Activated naive CD8-positive, alpha-beta T cell treated with anti-CD3 and anti-CD28 coated beads, Interleukin-2, amount 10 ng/mL, durations not matched to agents 7 days and 5 days (primary cell): Measurements from ENCODE around the gene ITIH3. TPM values are rescaled to one million over a fixed set of nuclear protein-coding genes. Genes with fewer than 3 reads are reported as not detected.
A peak's percentile ranks its signal among the peaks of the same experiment; 100 is the strongest.

Experiments
- ATAC-seq: fragments of 150-1000 bp; cut with Tn5 transposase; one replicate; pipeline ENCODE4 v1.10.0; 2021; ENCODE audit warnings: low read depth, moderate library complexity
- POLR2A ChIA-PET: fragments of 350-600 bp; sonication (Branson Sonifier 250); formaldehyde crosslinking; loops from one replicate; lab custom pipeline; 2021; ENCODE audit warnings: antibody characterized with exemption; lab: Charles Lee
- DNase-seq: peaks from one replicate; pipeline ENCODE4 v3.0.0; 2021
- H3K27ac Mint-ChIP-seq: one replicate; pipeline ENCODE4 v1.8.0; 2022; ENCODE audit warnings: mild to moderate bottlenecking, mixed read lengths
- H3K27me3 Mint-ChIP-seq: one replicate; pipeline ENCODE4 v1.8.0; 2022; ENCODE audit warnings: mild to moderate bottlenecking, moderate library complexity, mixed read lengths
- H3K36me3 Mint-ChIP-seq: one replicate; pipeline ENCODE4 v1.8.0; 2021; ENCODE audit warnings: mild to moderate bottlenecking, mixed read lengths
- H3K4me1 Mint-ChIP-seq: one replicate; pipeline ENCODE4 v1.8.0; 2021; ENCODE audit warnings: mixed read lengths
- H3K4me3 Mint-ChIP-seq: one replicate; pipeline ENCODE4 v1.8.0; 2022; ENCODE audit warnings: mild to moderate bottlenecking, moderate library complexity, mixed read lengths
- H3K9me3 Mint-ChIP-seq: one replicate; pipeline ENCODE4 v1.8.0; 2021; ENCODE audit warnings: mixed read lengths
- total RNA-seq, 2 experiments: library from RNA; stranded (reverse); gene quantifications; one replicate each; pipeline ENCODE4 v1.2.3, GENCODE V29; 2021

Gene ITIH3
- total RNA-seq: not detected

- Mint-ChIP-seq H3K27me3 (no peaks in the 10 kb centered on the region), H3K36me3 (no peaks in the 10 kb centered on the region), H3K9me3 (no peaks in the 10 kb centered on the region), H3K4me3 (no peak within 1 kb of the TSS), H3K4me1 (no peaks in the 10 kb centered on the region), H3K27ac (no peak within 1 kb of the TSS)
- DNase-seq (no peak), ATAC-seq (no peak)
- POLR2A ChIA-PET: no interaction called here
Measured at GRCh38 chr3:52794612-52795099, at the start of gene ITIH3. Gene ITIH3, plus strand, starts transcription at chr3:52794796. Its CDS starts 8 bp downstream, at chr3:52794804.

DNA sequence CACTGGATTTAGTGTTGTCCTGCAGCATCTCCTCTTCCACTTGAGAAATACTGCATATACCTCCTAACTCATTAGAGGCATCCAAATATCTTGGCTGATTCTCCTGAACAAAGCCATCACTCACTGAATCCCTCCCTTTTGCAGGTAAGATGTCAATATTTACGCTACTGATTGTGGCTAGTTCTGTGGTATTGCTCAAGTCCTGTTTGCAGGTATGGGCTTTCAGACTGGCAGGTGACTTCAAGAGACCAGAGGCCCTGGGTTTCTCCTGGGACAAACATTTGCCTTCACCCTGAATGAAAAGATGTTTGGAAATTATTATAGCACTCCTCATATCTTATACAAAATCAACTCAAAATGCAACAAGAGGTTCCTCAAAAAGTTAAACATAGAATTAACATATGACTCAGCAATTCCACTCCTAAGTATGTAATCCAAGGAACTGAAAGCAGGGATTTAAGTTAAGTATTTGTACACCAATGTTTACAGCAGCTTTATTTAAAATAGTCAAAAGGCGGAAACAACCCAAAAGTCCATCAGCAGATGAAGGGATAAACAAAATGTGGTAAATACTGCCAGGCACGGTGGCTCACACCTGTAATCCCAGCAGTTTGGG is 42.4 kb upstream of the ITIH3 start:
- H3K9me3 Mint-ChIP-seq: no peaks in the 10 kb centered on the region
- POLR2A ChIA-PET: no interaction called here
- no peak for ATAC-seq
- no peak for DNase-seq
- no peak overlapping the region for H3K27ac Mint-ChIP-seq
- peaks cover 12% of the 10 kb centered on the region for H3K36me3 Mint-ChIP-seq
- H3K27me3 Mint-ChIP-seq: no peaks in the 10 kb centered on the region
- H3K4me3 Mint-ChIP-seq: no peak overlapping the region
- H3K4me1 Mint-ChIP-seq: no peaks in the 10 kb centered on the region

DNA sequence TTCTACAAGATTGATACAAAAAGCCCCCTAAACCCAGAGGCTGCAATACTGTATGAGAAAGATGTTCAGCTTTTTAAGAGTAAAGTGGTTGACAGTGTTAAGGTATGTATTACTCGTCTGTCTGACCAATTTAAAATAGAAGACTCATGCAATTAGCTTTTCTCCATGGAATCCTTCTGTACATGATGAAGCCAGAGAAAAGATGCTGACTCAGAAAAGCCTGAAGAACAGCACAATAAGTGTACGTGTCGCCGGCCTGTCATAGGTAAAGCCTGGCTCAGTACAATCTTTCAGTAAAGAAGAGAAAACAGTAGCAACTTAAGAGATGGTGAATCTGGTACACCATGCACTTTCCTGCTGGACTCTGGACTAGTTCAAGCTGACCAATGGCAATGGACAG is 40.2 kb upstream of the ITIH3 start:
- POLR2A ChIA-PET: no interaction called here
- Mint-ChIP-seq H3K4me3 (no peak overlapping the region), H3K4me1 (no peaks in the 10 kb centered on the region), H3K27me3 (no peaks in the 10 kb centered on the region), H3K9me3 (no peaks in the 10 kb centered on the region), H3K36me3 (peaks cover 11% of the 10 kb centered on the region), H3K27ac (no peak overlapping the region)
- ATAC-seq (no peak), DNase-seq (no peak)

GRCh38 chr3:52756141-52756540 is 38.5 kb upstream of the ITIH3 start:
- POLR2A ChIA-PET: no interaction called here
- Mint-ChIP-seq H3K4me3 (no peak overlapping the region), H3K36me3 (peaks cover 19% of the 10 kb centered on the region), H3K4me1 (no peaks in the 10 kb centered on the region), H3K27me3 (no peaks in the 10 kb centered on the region), H3K9me3 (no peaks in the 10 kb centered on the region), H3K27ac (no peak overlapping the region)
- ATAC-seq: no peak
- DNase-seq: no peak

GRCh38 chr3:52763466-52763865 is 31.1 kb upstream of the ITIH3 start:
- DNase-seq (no peak), ATAC-seq (no peak)
- H3K27ac Mint-ChIP-seq: no peak overlapping the region
- H3K4me3 Mint-ChIP-seq: no peak overlapping the region
- H3K9me3 Mint-ChIP-seq: no peaks in the 10 kb centered on the region
- peaks cover 23% of the 10 kb centered on the region for H3K36me3 Mint-ChIP-seq
- POLR2A ChIA-PET: no interaction called here
- H3K27me3 Mint-ChIP-seq: no peaks in the 10 kb centered on the region
- peaks cover 3% of the 10 kb centered on the region for H3K4me1 Mint-ChIP-seq

DNA sequence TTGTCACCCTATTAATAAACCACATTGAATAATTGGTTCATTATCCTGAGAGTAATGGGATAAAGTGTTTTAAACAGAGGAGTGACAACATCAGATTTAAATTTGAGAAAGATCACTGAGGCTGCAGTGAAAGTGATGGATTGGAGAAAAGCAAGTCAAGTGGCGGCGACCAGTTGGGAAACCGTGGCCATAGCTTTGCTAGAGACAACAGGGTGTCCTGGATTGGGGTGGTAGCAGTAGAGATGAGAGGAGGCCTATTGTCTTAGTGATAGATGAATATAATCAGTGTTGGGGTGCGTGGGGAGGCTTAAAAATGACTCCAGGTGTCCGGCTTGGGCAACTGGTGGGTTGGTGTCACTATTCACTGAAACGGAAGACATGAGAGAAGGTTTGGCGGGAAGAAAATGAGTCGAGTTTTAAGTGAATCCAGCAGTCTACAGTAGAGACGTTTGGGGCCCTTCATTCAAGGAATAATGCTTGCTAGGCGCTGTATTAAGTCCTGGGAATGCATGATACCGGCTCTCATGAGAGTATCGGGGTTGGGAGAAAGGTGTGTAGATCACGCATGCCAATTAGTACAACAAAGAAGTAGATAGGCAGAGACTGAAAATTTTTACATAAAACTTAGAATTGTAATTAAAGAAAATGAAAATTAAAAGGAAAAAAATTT is 24.7 kb upstream of the ITIH3 start:
- Mint-ChIP-seq H3K9me3 (no peaks in the 10 kb centered on the region), H3K27ac (peak overlapping the region; percentile 80), H3K36me3 (peaks cover 3% of the 10 kb centered on the region), H3K4me1 (peaks cover 24% of the 10 kb centered on the region), H3K27me3 (peaks cover 2% of the 10 kb centered on the region), H3K4me3 (peak overlapping the region; percentile 94)
- DNase-seq (no peak), ATAC-seq (no peak)
- POLR2A ChIA-PET: interaction anchor here (0.6 to 2.5 kb wide), 5 partner anchors 10 to 1270 kb away, joined by 3 to 6 read pairs (median 4); partner anchors contain the start of genes DCAF1, GLT8D1, SPCS1 and UQCC5

- DNase-seq: peak; percentile 87
- peak within 1 kb of the TSS; percentile 94 for H3K4me3 Mint-ChIP-seq
- peak within 1 kb of the TSS; percentile 88 for H3K27ac Mint-ChIP-seq
- H3K9me3 Mint-ChIP-seq: no peaks in the 10 kb centered on the region
- peaks cover 24% of the 10 kb centered on the region for H3K4me1 Mint-ChIP-seq
- peaks cover 2% of the 10 kb centered on the region for H3K27me3 Mint-ChIP-seq
- peaks cover under 1% of the 10 kb centered on the region for H3K36me3 Mint-ChIP-seq
- ATAC-seq: peak; percentile 98
- POLR2A ChIA-PET: interaction anchor here (0.6 to 2.5 kb wide), 5 partner anchors 9 to 1271 kb away, joined by 3 to 6 read pairs (median 4); partner anchors contain the start of genes DCAF1, GLT8D1, SPCS1 and UQCC5
Measured at GRCh38 chr3:52770496-52771333, 23.9 kb upstream of the ITIH3 start, which contains the start of gene NEK4. Gene NEK4, minus strand, starts transcription at chr3:52770940. Its CDS starts 194 bp downstream, at chr3:52770746.

DNA sequence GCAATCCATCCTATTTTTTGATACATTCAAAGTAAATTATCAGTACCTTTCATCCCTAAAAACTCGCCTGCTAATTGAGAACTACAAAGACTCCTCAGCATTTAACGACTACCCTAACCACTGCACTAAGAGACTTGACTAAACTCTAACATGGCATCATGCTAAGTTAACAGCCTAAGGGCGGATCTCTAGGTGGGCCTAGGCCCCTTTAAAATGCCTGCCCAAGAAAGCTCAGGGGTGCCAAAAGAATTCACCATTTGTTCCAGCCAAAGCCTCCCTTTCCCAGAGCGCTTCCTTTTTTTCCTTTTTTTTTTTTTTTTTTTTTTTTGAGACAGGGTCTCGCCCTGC is 23.3 kb upstream of the ITIH3 start:
- ATAC-seq (peak; percentile 20), DNase-seq (no peak)
- peak overlapping the region; percentile 94 for H3K4me3 Mint-ChIP-seq
- no peaks in the 10 kb centered on the region for H3K9me3 Mint-ChIP-seq
- H3K27ac Mint-ChIP-seq: peak overlapping the region; percentile 88
- POLR2A ChIA-PET: interaction anchor here (1.2 to 2.5 kb wide), 4 partner anchors 8 to 235 kb away, joined by 4 to 6 read pairs (median 4); partner anchors contain the start of genes GLT8D1, SPCS1 and UQCC5
- peaks cover 2% of the 10 kb centered on the region for H3K27me3 Mint-ChIP-seq
- no peaks in the 10 kb centered on the region for H3K36me3 Mint-ChIP-seq
- H3K4me1 Mint-ChIP-seq: peaks cover 24% of the 10 kb centered on the region

GRCh38 chr3:52771702-52772101 is 22.9 kb upstream of the ITIH3 start:
- H3K36me3 Mint-ChIP-seq: no peaks in the 10 kb centered on the region

GRCh38 chr3:52773361-52774065 is 21.1 kb upstream of the ITIH3 start:
- no peak for ATAC-seq
- peaks cover 2% of the 10 kb centered on the region for H3K27me3 Mint-ChIP-seq
- POLR2A ChIA-PET: no interaction called here
- peaks cover 24% of the 10 kb centered on the region for H3K4me1 Mint-ChIP-seq
- no peak for DNase-seq
- no peak overlapping the region for H3K27ac Mint-ChIP-seq
- H3K36me3 Mint-ChIP-seq: no peaks in the 10 kb centered on the region
- H3K4me3 Mint-ChIP-seq: no peak overlapping the region
- no peaks in the 10 kb centered on the region for H3K9me3 Mint-ChIP-seq

More at GRCh38 chr3:52771702-52772101, 22.9 kb upstream of the ITIH3 start:
- Mint-ChIP-seq H3K4me1 (peaks cover 24% of the 10 kb centered on the region), H3K27ac (peak overlapping the region; percentile 88), H3K27me3 (peaks cover 2% of the 10 kb centered on the region), H3K4me3 (peak overlapping the region; percentile 94), H3K9me3 (no peaks in the 10 kb centered on the region)
- DNase-seq (no peak), ATAC-seq (no peak)
- POLR2A ChIA-PET: interaction anchor here (1.2 to 2.5 kb wide), 3 partner anchors 8 to 67 kb away, joined by 4 to 6 read pairs (median 5); partner anchors contain the start of genes GLT8D1 and SPCS1

- Mint-ChIP-seq H3K4me1 (peaks cover 24% of the 10 kb centered on the region), H3K36me3 (no peaks in the 10 kb centered on the region), H3K4me3 (no peak overlapping the region), H3K9me3 (no peaks in the 10 kb centered on the region), H3K27me3 (peaks cover 3% of the 10 kb centered on the region), H3K27ac (no peak overlapping the region)
- DNase-seq (no peak), ATAC-seq (no peak)
- POLR2A ChIA-PET: no interaction called here
Measured at GRCh38 chr3:52774066-52774713, 20.4 kb upstream of the ITIH3 start.
